ENCODE measurements around the gene RAD54L. TPM values are rescaled to one million over a fixed set of nuclear protein-coding genes. Genes with fewer than 3 reads are reported as not detected.
"Not testable (repeated sequence)": the region's sequence is repeated elsewhere in the genome, so short reads cannot be mapped to it uniquely, and the experiment has no call there.

The RAD54L gene
- total RNA-seq, 1 experiment from 2014 or later, result 24.2 TPM

GRCh38 chr1:46319960-46320914 is 72.7 kb downstream of the RAD54L start:
- not testable (repeated sequence) for DNase-seq (ENCODE audit: low read depth)

GRCh38 chr1:46322191-46322590 is 74.6 kb downstream of the RAD54L start:
- not testable (repeated sequence) for DNase-seq (ENCODE audit: low read depth)

GRCh38 chr1:46325285-46326076 is 77.9 kb downstream of the RAD54L start:
- DNase-seq (ENCODE audit: low read depth), result not testable (repeated sequence)

Other genes starting within 250 kb of the RAD54L start
- 13.1 and 20.6 TPM in 2 replicates for gene PIK3R3, start 115.1 kb upstream of the RAD54L start, total RNA-seq (2014; rRNA removed; shearing (Covaris generic))
- gene TSPAN1, start 72.7 kb upstream of the RAD54L start, total RNA-seq (2014; rRNA removed; shearing (Covaris generic)), result 0.47 and 1.7 TPM in 2 replicates
- not detected in 2 replicates for gene P3R3URF, start 71.3 kb upstream of the RAD54L start, total RNA-seq (2014; rRNA removed; shearing (Covaris generic))
- 59.1 and 90.4 TPM in 2 replicates for gene POMGNT1, start 49.3 kb upstream of the RAD54L start, total RNA-seq (2014; rRNA removed; shearing (Covaris generic))
- 0.32 and 0.89 TPM in 2 replicates for gene LURAP1, start 44.4 kb upstream of the RAD54L start, total RNA-seq (2014; rRNA removed; shearing (Covaris generic))
- gene LRRC41, start 55.9 kb downstream of the RAD54L start, total RNA-seq (2014; rRNA removed; shearing (Covaris generic)), result 61.9 and 74.4 TPM in 2 replicates
- gene UQCRH, start 55.9 kb downstream of the RAD54L start, total RNA-seq (2014; rRNA removed; shearing (Covaris generic)), result 459 and 652 TPM in 2 replicates
- 12.2 and 15.8 TPM in 2 replicates for gene NSUN4, start 93.0 kb downstream of the RAD54L start, total RNA-seq (2014; rRNA removed; shearing (Covaris generic))
- 0.05 and 0.69 TPM in 2 replicates for gene FAAH, start 146.6 kb downstream of the RAD54L start, total RNA-seq (2014; rRNA removed; shearing (Covaris generic))
- not detected in 2 replicates for gene DMBX1, start 242.1 kb downstream of the RAD54L start, total RNA-seq (2014; rRNA removed; shearing (Covaris generic))